Left ventricle myocardium inferior (tissue), 1 donor: Measurements from ENCODE around the gene KPNA1. TPM values are rescaled to one million over a fixed set of nuclear protein-coding genes. Genes with fewer than 3 reads are reported as not detected.

Experiments used
- DNase-seq: peaks from one replicate; pipeline ENCODE4 v3.0.0-alpha.2; 2020
- H3K27ac ChIP-seq: fragments of 200-600 bp; replicated peaks from 2 replicates; pipeline ENCODE4 v1.8.0; 2021
- H3K27me3 ChIP-seq: fragments of 200-600 bp; 2 replicates; pipeline ENCODE4 v1.8.0; 2021; ENCODE audit warnings: low read depth
- H3K36me3 ChIP-seq: fragments of 200-600 bp; 2 replicates; pipeline ENCODE4 v1.8.0; 2021
- H3K4me1 ChIP-seq: fragments of 200-600 bp; 2 replicates; pipeline ENCODE4 v1.8.0; 2021
- H3K4me3 ChIP-seq: fragments of 200-600 bp; 2 replicates; pipeline ENCODE4 v1.8.0; 2021; ENCODE audit warnings: mild to moderate bottlenecking, moderate library complexity
- H3K9me3 ChIP-seq: fragments of 200-600 bp; replicated peaks from 2 replicates; pipeline ENCODE4 v1.8.0; 2021
- CTCF ChIP-seq: fragments of 200-600 bp; IDR thresholded peaks from 2 replicates; pipeline ENCODE4 v1.8.0; 2021; ENCODE audit warnings: antibody characterized with exemption, mild to moderate bottlenecking, borderline replicate concordance
- intact Hi-C: fragments of 100-400 bp; cut with micrococcal nuclease; formaldehyde crosslinking; loops from one replicate; pipeline ENCODE4 v1.11.0; 2022
- total RNA-seq: library from RNA; stranded (reverse); fragmentation: NEBNext Ultra II Directional; extraction: Animal tissue kit (Norgen Biotek cat#: 25700); gene quantifications from one replicate; pipeline ENCODE4 v1.2.1, GENCODE V29; 2021
- donor health status: DM: no; HTN: yes; CAD: no; lungs with severe emphysema.

Gene KPNA1
- total RNA-seq, 1 donor from 2014 or later = 64.9 TPM

GRCh38 chr3:122497425-122497824 lies 17.3 kb downstream of the KPNA1 start:
- peaks cover 27% of the 10 kb centered on the region for H3K4me1 ChIP-seq
- no peak for TF ChIP-seq CTCF
- H3K27me3 ChIP-seq = no peaks in the 10 kb centered on the region
- intact Hi-C loops = no loop called here
- no peak overlapping the region for H3K4me3 ChIP-seq
- H3K27ac ChIP-seq = no peak overlapping the region
- no peak for DNase-seq
- H3K9me3 ChIP-seq = no peaks in the 10 kb centered on the region
- peaks cover 33% of the 10 kb centered on the region for H3K36me3 ChIP-seq

- TF ChIP-seq CTCF = no peak
- Histone ChIP-seq H3K27ac (no peak overlapping the region), H3K9me3 (no peaks in the 10 kb centered on the region), H3K27me3 (no peaks in the 10 kb centered on the region), H3K4me1 (peaks cover 18% of the 10 kb centered on the region), H3K4me3 (no peak overlapping the region), H3K36me3 (peaks cover 38% of the 10 kb centered on the region)
- intact Hi-C loops = no loop called here
- DNase-seq = no peak
Measured at GRCh38 chr3:122496508-122496907, 18.2 kb downstream of the KPNA1 start.

DNA sequence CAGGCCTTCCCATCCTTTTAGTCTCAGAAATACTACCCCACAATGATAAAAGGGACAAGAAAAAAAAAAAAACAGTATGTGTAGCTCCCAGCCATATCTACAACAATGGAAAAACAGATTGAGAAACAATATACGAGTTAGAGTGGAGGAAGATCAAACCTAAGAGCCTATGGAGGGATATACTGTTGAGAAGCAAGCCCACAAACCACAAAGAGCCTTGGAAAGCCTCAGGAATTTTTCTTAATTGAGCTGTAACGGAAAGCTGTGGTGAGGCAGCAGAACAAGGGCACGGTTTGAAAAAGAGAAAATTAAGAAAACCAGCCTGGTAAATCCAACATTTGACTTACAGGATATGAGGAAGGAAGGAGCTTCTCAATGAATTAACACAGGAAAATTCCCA lies 21.4 kb downstream of the KPNA1 start:
- no peak for DNase-seq
- no peak overlapping the region for H3K27ac ChIP-seq
- peaks cover 44% of the 10 kb centered on the region for H3K36me3 ChIP-seq
- H3K9me3 ChIP-seq = no peaks in the 10 kb centered on the region
- peaks cover 11% of the 10 kb centered on the region for H3K4me1 ChIP-seq
- H3K27me3 ChIP-seq = no peaks in the 10 kb centered on the region
- no peak for TF ChIP-seq CTCF
- intact Hi-C loops = no loop called here
- H3K4me3 ChIP-seq = no peak overlapping the region

DNA sequence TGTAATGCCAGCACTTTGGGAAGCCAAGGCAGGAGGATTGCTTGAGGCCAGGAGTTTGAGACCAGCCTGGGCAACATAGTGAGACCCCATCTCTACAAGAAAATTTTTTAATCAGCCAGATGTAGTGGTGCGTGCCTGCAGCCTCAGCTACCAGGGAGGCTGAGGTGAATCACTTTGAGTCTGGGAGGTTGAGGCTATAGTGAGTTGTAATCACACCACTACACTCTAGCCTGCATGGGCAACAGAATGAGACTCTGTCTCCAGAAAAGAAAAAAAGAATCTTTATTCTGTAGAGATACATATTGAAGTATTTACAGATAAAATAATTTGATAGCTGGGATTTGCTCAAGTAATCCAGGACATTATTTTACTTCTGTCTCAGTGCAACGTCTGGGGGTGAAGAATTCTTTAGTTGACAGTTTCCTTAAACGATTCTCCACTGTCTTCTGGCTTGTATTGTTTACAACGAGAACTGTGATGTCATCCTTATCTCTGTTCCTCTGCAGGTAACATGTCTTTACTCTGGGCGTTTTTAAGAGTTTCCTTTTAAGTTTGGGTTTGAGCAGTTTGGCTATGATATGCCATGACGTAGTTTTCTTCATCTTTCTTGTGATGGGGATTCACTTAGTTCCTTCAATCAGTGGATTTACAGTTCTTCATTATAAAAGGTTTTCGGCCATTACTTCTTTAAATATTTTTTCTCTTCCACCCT lies 26.3 kb downstream of the KPNA1 start:
- Histone ChIP-seq H3K27ac (no peak overlapping the region), H3K4me1 (no peaks in the 10 kb centered on the region), H3K9me3 (no peaks in the 10 kb centered on the region), H3K36me3 (peaks cover 22% of the 10 kb centered on the region), H3K4me3 (no peak overlapping the region), H3K27me3 (no peaks in the 10 kb centered on the region)
- DNase-seq = no peak
- TF ChIP-seq CTCF = no peak
- intact Hi-C loops = no loop called here

- Histone ChIP-seq H3K27ac (no peak overlapping the region), H3K9me3 (no peaks in the 10 kb centered on the region), H3K4me1 (peaks cover 7% of the 10 kb centered on the region), H3K36me3 (peaks cover 4% of the 10 kb centered on the region), H3K4me3 (no peak overlapping the region), H3K27me3 (no peaks in the 10 kb centered on the region)
- no peak for DNase-seq
- TF ChIP-seq CTCF = no peak
- intact Hi-C loops = no loop called here
Measured at GRCh38 chr3:122484985-122485384, 29.8 kb downstream of the KPNA1 start.
